Endothelial cell of umbilical vein (primary cell): ENCODE measurements around the gene RNGTT.

Source experiments
- EZH2 ChIP-seq: IDR thresholded peaks from 2 replicates; pipeline ENCODE4 v1.6.1; 2012; ENCODE audit warnings: borderline replicate concordance, low read depth, mild to moderate bottlenecking, moderate library complexity, low read length, inconsistent platforms; ENCODE audit not compliant: severe bottlenecking
- JUN ChIP-seq: IDR thresholded peaks from 2 replicates; pipeline ENCODE4 v1.6.1; 2011; ENCODE audit warnings: borderline replicate concordance, low read depth; ENCODE audit not compliant: insufficient read length, insufficient read depth
- MYC ChIP-seq: IDR thresholded peaks from one replicate; pipeline ENCODE4 v1.6.1; 2011; ENCODE audit warnings: mild to moderate bottlenecking, low read depth, low read length
- POLR2A ChIP-seq: IDR thresholded peaks from 2 replicates; pipeline ENCODE4 v1.6.1; 2012; ENCODE audit warnings: low read depth, mild to moderate bottlenecking, control low read depth, low read length
- TF ChIP-seq, protein P1 (sequence below), 2 donors: IDR thresholded peaks; 1 replicate in 1 of 2; 2 replicates in 1 of 2; pipeline ENCODE4 v1.5.1; 2011; ENCODE audit warnings: low read length in 2 of 2, mild to moderate bottlenecking in 2 of 2, moderate library complexity in 2 of 2, control low read depth in 1 of 2, inconsistent platforms in 1 of 2, low read depth in 1 of 2; ENCODE audit not compliant: insufficient read depth in 1 of 2; ENCODE audit errors: extremely low read depth in 1 of 2

- TF ChIP-seq EZH2: no peak
- TF ChIP-seq, protein P1, sequence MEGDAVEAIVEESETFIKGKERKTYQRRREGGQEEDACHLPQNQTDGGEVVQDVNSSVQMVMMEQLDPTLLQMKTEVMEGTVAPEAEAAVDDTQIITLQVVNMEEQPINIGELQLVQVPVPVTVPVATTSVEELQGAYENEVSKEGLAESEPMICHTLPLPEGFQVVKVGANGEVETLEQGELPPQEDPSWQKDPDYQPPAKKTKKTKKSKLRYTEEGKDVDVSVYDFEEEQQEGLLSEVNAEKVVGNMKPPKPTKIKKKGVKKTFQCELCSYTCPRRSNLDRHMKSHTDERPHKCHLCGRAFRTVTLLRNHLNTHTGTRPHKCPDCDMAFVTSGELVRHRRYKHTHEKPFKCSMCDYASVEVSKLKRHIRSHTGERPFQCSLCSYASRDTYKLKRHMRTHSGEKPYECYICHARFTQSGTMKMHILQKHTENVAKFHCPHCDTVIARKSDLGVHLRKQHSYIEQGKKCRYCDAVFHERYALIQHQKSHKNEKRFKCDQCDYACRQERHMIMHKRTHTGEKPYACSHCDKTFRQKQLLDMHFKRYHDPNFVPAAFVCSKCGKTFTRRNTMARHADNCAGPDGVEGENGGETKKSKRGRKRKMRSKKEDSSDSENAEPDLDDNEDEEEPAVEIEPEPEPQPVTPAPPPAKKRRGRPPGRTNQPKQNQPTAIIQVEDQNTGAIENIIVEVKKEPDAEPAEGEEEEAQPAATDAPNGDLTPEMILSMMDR (IDR thresholded peaks at IDR 0.05; ENCODE audit: extremely low read depth in 1 of 2, insufficient read depth in 1 of 2, low read depth in 1 of 2, low read length in 2 of 2): no peak
- TF ChIP-seq MYC: no peak
- no peak for TF ChIP-seq JUN
- no peak for TF ChIP-seq POLR2A
These were observed 177.9 kb downstream of the RNGTT start for GRCh38 chr6:88785478-88785877.
